NCI-H2227 treated with DMSO at 0.1 percent for 48 hours (cell line): Measurements from ENCODE around the gene SLC22A12.
A peak's percentile ranks its signal among the peaks of the same experiment; 100 is the strongest.

Source experiments
- DNase-seq: peaks from one replicate; lab custom pipeline; 2025; lab: John Stamatoyannopoulos, UW

The SLC22A12 gene

GRCh38 chr11:64563966-64564365 lies 27.1 kb upstream of the SLC22A12 start:
- no peak for DNase-seq

GRCh38 chr11:64564419-64564818 lies 26.6 kb upstream of the SLC22A12 start:
- DNase-seq = no peak

- DNase-seq = no peak
Measured at GRCh38 chr11:64564947-64565889, 25.8 kb upstream of the SLC22A12 start.

GRCh38 chr11:64566042-64566914 lies 24.7 kb upstream of the SLC22A12 start:
- DNase-seq = peak; percentile 91

- no peak for DNase-seq
Measured at GRCh38 chr11:64566915-64567891, 23.8 kb upstream of the SLC22A12 start.

GRCh38 chr11:64568041-64568571 lies 22.9 kb upstream of the SLC22A12 start:
- no peak for DNase-seq

DNA sequence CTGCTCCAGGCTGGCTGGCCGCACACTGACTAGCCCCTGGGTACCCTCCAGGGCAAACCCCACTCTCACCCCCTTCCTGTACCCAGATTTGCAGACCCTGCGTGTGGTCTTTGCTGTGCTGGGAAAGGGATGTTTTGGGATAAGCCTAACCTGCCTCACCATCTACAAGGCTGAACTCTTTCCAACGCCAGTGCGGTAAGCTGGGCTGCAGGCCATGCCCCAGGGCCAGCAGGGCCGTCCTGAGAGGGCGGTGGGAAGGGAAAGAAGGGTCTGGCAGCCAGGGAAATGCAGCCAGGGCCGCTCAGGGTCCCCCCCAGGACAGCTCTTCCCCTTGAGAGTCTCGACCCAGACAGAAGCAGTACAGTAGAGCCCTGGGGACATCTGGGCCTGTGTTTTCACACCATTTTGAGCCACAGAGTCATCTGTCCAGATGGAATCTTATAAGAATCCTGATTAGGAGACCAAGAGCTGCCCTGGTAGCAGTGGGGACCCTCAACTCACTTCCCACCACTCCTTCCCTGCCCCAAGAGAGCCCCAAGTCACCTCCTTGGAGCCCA lies 22.4 kb upstream of the SLC22A12 start:
- no peak for DNase-seq

DNA sequence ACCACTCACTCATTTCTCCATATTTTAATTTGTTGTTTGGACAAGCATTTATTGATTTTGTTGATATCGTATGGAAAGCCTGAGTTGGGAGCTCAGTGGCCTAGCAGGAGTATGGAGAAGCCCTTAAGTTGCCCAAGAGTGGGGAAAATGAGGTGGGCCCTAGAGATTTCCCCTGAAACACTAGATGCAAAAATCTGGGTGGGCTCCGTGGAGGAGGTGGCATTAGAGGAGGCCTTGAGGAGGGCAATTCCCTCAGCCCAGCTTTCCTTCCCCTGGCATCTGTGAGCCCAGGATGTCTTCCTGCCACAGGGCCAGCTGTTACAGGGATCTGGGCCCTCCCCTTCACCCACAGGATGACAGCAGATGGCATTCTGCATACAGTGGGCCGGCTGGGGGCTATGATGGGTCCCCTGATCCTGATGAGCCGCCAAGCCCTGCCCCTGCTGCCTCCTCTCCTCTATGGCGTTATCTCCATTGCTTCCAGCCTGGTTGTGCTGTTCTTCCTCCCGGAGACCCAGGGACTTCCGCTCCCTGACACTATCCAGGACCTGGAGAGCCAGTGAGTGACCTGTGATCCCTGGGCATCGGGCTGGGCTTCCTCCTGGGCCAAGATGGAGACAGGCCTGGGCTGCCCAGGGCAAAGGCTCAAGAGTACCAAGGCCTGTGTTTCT lies 21.6 kb upstream of the SLC22A12 start:
- DNase-seq = no peak

- no peak for DNase-seq
Measured at GRCh38 chr11:64570341-64570740, 20.7 kb upstream of the SLC22A12 start.

DNA sequence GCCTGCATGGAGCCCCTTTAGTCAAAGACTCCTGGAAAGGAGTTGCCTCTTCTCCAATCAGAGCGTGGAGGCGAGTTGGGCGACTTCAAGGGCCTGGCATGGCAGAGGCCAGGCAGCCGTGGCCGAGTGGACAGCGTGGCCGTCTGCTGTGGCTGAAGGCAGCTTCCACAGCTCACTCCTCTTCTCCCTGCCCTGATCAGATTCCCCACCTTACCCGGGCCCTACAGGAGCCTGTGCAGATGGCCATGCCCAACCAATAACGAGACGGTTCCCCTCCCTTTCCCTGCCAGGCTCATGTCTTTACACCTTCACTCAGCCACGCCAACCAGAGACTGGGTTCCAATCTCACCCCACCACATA lies 20.0 kb upstream of the SLC22A12 start:
- no peak for DNase-seq

DNA sequence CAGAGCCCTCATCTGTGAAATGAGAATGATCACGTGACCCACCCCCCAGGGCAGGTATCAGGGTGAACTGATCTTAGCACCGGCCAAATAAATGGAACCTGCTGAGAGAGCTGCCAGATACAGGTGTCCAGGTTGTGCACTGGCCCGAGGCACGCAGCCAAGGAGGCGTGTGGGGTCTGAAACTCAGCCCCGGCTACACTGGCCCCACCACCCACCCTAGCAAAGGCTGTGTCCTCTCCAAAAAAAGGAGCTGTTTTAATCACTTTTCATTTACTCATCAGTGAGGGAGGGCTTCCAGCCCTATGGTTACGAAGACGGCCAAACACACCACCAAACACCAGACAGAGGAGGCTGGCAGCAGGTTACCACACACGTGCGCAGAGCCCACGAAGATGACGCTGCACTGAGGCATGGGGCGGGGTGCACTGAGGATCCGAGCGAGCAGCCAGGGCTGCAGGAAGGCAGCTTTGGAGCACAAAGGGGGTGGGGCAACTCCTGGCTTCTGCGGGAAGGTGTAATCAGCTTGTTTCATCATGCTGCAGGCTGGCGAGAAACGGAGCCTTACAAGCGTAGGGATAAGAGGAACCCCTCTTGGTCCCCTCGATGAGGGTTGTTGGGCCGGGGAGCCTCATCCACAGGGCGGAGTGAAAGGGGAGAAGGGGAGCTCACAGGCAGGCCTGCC lies 19.5 kb upstream of the SLC22A12 start:
- DNase-seq = peak; percentile 56

DNA sequence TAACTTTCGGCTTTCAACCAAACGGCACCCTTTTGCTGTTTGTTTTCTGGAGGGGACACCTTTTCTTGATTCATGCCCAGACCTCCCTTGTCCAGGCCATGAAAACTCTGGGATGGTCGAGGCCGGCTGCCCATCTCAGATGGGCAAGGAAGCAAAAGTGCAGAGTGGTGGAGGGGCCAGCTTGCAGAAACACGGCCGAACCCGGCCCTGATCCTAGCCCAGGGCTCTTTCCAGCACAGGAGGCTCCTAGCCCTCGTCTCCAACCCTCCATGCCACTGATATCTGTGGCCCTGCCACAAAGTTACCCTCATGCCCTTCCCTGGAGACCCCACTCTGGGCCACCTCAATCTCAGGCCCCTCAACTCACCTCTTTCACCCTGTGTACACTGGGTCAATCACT lies 18.9 kb upstream of the SLC22A12 start:
- DNase-seq = no peak

- no peak for DNase-seq
Measured at GRCh38 chr11:64577202-64577601, 13.8 kb upstream of the SLC22A12 start.

DNA sequence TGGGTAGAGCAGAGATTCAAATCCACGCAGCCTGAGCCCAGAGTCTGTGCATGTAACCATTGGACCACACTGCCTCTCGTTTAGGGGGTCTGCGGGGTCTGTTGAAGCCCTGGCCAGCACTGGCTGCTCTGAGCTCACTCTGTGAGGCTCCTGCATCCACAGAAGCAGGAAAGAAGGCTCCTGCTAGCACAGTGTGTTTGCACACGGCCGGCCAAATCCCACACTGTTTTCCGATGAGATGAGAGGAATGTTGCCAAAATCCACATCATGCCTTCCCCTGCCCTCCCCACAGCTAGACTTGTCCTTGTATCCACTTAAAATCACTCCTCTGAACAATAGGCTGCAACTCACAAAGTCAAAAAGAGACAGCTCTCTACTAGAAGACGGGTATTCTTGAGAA lies 10.6 kb upstream of the SLC22A12 start:
- DNase-seq = no peak

DNA sequence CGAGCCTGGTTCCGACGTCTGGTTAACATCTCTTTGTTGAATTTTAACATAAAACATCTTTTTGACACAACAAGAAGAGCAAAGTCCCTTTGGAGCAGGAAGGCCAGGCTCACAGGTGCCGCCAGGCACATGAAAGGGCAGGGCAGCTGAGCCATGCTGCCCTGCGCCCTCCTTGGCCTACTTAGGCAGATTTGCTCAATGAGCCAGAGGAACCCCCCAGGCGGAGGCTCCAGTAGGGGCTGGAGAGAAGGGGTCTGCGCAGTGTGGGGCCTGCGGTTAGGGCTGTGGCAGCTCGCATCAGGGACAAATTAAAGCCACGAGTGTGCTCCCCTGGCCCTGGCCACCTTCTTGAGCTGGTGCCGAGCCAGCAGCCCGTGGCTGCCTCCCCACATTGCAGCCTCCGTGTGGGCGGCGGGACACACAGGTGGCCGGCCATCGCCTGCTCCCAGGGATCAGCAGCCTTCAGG lies 9.9 kb upstream of the SLC22A12 start:
- DNase-seq = no peak

- DNase-seq = no peak
Measured at GRCh38 chr11:64582885-64583284, 8.1 kb upstream of the SLC22A12 start.

GRCh38 chr11:64583296-64584262 lies 7.4 kb upstream of the SLC22A12 start:
- DNase-seq = no peak

GRCh38 chr11:64585150-64585549 lies 5.9 kb upstream of the SLC22A12 start:
- DNase-seq = no peak

DNA sequence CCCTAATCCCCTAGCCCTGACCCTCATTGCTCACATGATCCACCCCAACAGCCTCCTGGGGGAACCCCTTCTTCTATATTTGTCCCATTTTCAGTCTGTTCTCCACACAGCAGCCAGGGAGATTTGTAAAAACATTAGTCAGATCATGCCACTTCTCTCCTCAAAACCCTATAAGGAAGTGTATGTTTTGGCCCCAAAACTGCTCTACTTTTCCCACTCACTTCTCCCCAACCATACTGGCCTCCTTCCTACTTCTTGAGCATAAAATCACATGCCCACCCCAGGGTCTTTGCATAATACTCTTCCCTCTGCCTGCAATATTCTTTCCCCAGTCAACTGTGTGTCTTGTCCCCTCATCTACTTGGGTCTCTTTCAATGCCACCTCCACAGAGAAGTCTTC lies 4.7 kb upstream of the SLC22A12 start:
- DNase-seq = no peak
